Measurements from ENCODE around the gene HRH1.

DNA sequence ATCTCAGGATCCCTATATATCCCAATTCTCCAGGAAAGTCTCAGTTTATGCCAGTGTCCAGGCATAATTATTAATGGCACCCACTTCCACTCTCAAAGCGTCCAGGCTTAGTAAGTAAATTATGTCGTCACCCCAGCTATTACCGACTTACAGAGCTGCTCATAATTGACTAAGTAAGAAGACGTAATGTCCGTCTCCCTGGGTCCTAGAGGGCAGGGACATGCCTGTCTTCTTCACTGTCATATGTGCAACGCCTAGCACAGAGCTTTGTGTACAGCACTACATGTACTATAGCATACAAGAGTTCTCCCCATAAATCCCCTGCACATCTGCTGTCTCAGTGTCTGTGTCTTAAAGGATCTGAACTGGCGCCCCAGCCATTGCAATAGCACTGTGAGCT is 23.9 kb upstream of the HRH1 start:
- TF ChIP-seq, protein P1, sequence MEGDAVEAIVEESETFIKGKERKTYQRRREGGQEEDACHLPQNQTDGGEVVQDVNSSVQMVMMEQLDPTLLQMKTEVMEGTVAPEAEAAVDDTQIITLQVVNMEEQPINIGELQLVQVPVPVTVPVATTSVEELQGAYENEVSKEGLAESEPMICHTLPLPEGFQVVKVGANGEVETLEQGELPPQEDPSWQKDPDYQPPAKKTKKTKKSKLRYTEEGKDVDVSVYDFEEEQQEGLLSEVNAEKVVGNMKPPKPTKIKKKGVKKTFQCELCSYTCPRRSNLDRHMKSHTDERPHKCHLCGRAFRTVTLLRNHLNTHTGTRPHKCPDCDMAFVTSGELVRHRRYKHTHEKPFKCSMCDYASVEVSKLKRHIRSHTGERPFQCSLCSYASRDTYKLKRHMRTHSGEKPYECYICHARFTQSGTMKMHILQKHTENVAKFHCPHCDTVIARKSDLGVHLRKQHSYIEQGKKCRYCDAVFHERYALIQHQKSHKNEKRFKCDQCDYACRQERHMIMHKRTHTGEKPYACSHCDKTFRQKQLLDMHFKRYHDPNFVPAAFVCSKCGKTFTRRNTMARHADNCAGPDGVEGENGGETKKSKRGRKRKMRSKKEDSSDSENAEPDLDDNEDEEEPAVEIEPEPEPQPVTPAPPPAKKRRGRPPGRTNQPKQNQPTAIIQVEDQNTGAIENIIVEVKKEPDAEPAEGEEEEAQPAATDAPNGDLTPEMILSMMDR (IDR thresholded peaks at IDR 0.05; ENCODE audit: low read length), result no peak
- TF ChIP-seq EZH2 (IDR thresholded peaks at IDR 0.05; ENCODE audit: borderline replicate concordance, low read length), result no peak
